ENCODE data around the gene C4A.
"Not testable (repeated sequence)": the region's sequence is repeated elsewhere in the genome, so short reads cannot be mapped to it uniquely, and the experiment has no call there.

The C4A gene

GRCh38 chr6:31958741-31959739 lies 22.8 kb upstream of the C4A start, which contains the start of the genes NELFE and SKIC2:
TSS of gene NELFE (minus strand) at chr6:31958971. CDS start at chr6:31958446, 525 bp downstream.
TSS of gene SKIC2 (plus strand) at chr6:31959175. CDS start at chr6:31959193, 18 bp downstream.
- DNase-seq (ENCODE audit: low read depth in 2 of 2): peak; percentile 93 to 94

GRCh38 chr6:31961616-31962015 lies 20.2 kb upstream of the C4A start:
- DNase-seq (ENCODE audit: low read depth in 2 of 2): no peak

DNA sequence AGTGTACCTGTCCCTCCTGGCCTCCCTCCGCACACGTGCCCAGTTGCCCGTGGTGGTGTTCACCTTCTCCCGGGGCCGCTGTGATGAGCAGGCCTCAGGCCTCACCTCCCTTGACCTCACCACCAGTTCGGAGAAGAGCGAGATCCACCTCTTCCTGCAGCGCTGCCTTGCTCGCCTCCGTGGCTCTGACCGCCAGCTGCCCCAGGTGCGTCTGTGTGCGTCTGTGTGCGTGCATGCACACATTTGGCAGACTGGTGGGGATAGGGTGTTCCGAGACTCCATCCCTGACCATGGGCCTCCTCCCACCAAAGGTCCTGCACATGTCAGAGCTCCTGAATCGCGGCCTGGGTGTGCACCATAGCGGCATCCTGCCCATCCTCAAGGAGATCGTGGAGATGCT lies 17.9 kb upstream of the C4A start:
- no peak for DNase-seq (ENCODE audit: low read depth in 2 of 2)

DNA sequence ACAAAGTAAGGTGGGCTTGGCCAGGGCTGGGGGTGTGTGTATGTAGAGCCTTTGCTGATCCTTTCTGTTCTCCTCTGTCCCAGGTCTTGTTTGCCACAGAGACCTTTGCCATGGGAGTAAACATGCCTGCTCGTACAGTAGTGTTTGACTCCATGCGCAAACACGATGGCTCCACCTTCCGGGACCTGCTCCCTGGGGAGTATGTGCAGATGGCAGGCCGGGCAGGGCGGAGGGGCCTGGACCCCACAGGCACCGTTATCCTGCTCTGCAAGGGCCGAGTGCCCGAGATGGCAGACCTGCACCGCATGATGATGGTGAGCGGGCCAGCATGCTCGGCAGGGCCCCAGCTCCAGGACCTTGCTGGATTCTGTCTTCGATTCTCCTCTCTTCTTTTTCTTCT lies 16.2 kb upstream of the C4A start:
- no peak for DNase-seq (ENCODE audit: low read depth in 2 of 2)

DNA sequence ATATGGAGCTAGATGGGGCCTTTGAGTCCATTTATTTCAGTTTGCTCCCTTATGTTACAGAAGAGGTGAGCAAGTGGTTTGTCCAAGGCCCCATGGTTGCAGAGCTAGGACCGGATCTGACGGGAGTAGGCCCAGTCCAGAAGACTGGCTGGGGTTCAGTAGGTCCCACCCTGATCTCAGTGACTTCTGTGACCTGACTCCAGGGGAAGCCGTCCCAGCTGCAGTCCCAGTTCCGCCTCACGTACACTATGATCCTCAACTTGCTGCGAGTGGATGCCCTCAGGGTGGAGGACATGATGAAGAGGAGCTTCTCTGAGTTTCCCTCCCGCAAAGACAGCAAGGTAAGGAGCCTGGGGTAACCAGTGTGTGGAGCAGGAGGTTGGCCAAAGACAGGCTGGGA lies 15.4 kb upstream of the C4A start:
- DNase-seq (ENCODE audit: low read depth in 2 of 2): no peak

DNA sequence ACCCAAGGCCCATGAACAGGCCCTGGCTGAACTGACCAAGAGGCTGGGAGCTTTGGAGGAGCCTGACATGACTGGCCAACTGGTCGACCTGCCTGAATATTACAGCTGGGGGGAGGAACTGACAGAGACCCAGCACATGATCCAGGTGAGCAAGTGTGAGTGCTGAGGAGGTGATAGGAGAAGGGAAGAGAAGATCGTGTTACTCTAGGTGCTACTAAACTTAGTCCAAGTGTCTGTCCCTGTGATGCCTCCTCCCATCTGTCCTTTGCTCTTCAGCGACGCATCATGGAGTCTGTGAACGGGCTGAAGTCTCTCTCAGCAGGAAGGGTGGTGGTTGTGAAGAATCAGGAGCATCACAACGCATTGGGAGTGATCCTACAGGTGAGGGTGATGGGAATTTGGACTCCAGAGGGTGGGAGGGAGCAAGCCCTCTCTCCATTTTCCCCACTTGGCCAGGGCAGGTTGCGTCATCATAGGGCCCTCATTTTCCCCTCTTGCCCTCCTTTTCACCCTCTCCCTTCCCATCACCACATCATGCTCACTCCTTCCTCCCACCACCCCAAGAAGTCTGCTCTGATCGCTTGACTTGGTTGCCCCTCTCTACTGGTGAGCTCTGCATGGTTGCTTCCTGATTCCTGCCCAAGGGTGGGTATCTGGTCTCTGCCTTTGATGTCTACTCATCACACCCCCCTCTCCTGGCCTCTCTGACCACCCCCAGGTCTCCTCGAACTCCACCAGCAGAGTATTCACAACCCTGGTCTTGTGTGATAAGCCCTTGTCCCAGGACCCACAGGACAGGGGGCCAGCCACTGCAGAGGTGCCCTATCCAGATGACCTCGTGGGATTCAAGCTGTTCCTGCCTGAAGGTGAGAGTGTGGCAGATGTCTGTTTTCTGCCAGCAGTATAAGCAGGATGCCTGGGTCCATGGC lies 14.6 kb upstream of the C4A start:
- DNase-seq (ENCODE audit: low read depth in 2 of 2): no peak

- no peak for DNase-seq (ENCODE audit: low read depth in 2 of 2)
These were observed 13.9 kb upstream of the C4A start for GRCh38 chr6:31967926-31968320.

DNA sequence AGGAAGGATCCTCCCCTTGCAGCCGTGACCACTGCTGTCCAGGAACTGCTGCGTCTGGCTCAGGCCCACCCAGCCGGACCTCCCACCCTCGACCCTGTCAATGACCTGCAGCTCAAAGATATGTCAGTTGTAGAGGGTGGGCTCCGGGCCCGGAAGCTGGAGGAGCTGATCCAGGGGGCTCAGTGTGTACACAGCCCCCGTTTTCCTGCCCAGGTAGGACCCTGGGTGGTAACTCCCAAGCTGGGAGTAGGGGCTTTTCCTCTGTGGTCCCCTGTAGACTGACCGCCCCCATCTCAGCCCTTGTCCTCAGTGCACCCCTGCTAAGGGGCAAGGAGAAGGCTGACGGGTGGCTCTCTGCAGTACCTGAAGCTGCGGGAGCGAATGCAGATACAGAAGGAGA lies 13.5 kb upstream of the C4A start:
- DNase-seq (ENCODE audit: low read depth in 2 of 2): no peak

DNA sequence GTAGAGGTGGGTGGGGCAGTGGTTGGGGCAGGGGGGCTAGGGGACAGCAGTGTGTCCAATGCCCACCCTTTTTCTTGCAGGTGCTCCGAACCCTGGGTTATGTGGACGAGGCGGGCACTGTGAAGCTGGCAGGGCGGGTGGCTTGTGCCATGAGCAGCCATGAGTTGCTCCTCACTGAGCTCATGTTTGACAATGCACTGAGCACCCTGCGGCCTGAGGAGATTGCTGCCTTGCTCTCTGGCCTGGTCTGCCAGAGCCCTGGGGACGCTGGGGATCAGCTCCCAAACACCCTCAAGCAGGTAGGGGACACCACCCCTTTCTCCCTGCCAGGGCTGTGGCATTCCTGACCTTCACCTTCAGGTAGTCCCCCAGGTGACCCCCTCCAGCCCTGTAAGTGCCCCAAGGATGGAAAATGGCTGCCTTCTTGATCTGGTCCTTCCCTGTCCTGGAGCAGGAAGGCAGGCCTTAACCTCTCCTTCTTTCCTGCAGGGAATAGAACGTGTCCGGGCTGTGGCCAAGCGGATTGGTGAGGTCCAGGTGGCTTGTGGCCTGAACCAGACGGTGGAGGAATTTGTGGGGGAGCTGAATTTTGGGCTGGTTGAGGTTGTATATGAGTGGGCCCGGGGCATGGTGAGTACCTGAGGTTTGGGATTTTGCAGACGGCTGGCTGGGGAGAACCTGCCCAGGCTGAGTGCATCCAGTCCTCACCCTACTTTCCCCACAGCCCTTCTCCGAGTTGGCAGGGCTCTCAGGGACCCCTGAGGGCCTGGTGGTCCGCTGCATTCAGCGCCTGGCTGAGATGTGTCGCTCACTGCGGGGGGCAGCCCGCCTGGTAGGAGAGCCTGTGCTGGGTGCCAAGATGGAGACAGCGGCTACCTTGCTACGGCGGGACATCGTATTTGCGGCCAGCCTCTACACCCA lies 12.8 kb upstream of the C4A start:
- no peak for DNase-seq (ENCODE audit: low read depth in 2 of 2)

DNA sequence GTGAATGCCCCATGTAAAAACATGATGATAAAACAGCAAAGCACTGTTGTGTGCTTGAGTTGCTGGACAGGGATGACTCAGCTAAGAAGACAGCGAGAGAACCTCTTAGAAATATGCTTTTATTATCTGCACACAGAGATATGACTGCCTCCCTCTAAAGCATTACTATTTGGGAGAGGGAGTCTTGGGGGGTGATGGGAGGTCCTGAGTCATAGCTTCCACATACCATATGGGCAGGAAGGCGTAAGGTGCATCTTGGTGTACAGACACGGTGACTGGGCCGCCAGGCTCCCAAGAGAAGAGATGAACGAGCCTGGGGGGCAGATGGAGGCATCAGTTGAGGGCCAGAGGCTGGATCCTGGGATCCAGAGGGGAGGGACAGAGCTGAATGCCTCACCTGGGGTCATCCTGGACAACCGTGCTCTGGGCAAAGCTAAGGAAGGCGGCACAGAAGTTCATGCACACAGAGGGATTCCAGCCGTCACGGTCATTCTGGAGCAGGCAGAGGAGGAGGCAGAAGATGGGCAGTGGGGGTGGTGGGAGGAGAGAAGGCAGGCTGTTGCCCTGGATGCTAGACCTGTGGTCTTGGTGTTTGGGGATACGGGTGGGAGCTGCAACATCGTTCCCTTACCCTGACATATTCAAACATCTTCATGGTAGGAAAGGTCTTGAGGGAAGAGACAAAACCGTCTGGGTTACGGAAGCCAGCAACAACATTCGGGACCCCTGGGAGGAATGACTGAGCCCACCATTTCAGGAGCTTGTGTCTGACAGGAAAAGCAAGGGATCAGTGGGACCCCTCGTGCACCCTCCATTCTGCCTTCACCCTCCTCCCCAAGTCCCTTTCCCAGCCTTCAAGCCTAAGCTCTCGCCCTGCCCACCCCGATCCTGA lies 11.9 kb upstream of the C4A start:
- no peak for DNase-seq (ENCODE audit: low read depth in 2 of 2)

- no peak for DNase-seq (ENCODE audit: low read depth in 2 of 2)
These were observed 11.1 kb upstream of the C4A start for GRCh38 chr6:31970604-31971271.

GRCh38 chr6:31971279-31971992 lies 10.4 kb upstream of the C4A start:
- DNase-seq (ENCODE audit: low read depth in 2 of 2): no peak

DNA sequence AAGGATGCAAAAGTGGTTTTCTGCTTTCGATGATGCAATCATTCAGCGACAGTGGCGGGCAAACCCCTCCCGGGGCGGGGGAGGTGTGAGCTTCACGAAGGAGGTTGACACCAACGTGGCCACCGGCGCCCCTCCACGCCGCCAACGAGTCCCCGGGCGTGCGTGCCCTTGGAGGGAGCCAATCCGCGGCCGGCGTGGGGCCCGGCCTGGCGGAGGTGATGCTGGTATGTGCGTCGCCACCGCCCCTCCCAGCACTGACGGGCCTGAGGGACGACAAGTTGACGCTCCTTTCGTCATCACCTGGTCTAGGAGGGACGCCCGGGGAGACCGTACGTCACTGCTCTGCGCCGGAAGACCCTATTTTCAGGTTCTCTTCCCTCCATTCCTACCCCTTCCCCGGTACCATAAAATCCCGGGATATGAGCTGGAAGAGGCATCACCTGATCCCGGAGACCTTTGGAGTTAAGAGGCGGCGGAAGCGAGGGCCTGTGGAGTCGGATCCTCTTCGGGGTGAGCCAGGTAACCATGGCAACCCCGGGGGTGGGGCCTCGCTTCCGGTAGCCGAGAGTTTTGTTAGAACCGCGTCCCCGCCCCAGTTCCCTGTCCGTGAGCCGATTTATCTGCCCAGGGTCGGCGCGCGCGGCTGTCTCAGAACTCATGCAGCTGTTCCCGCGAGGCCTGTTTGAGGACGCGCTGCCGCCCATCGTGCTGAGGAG lies 9.7 kb upstream of the C4A start, which contains the start of gene DXO:
Gene DXO, minus strand, starts transcription at position 146 of the 716 bp plus-strand sequence. CDS start 463 bp downstream, outside the sequence.
- DNase-seq (ENCODE audit: low read depth in 2 of 2): peak; percentile 96 to 97

DNA sequence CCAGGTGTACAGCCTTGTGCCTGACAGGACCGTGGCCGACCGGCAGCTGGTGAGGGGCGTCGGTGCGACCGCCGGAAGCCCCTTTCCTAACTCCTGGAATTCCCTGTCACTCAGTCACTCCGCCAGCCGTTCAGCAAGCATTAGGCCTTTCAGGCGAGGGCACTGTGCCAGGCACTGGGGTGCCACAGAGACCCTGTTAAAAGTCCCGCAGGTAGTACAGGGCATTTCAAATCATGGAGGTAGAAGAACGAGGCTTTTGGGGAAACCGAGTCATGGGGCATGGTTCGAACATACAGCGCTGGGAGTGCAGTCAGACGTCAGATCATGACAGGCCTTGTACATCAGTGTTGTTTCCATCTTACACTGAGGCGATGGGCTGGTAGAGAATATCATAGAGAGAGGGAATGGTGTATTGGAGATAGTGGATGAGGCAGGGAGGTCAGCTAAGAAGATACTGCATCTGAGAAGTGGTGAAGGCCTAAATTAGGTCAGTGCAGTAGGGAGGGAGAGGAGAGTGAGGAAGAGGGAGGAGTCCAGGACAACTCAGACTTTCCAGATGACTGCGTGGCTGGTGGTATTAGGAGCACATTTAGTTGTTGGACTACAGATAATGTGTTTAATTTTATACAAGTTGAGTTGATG lies 9.0 kb upstream of the C4A start:
- no peak for DNase-seq (ENCODE audit: low read depth in 2 of 2)

DNA sequence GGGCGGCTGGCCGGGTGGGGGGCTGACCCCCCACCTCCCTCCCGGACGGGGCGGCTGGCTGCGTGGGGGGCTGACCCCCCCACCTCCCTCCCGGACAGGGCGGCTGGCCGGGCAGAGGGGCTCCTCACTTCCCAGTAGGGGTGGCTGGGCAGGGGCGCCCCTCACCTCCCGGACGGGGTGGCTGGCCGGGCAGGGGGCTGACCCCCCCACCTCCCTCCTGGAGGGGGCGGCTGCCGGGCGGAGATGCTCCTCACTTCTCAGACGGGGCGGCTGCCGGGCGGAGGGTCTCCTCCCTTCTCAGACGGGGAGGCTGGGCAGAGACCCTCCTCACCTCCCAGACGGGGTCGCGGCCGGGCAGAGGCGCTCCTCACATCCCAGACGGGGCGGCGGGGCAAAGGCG lies 5.8 kb upstream of the C4A start:
- not testable (repeated sequence) for DNase-seq (ENCODE audit: low read depth in 2 of 2)

DNA sequence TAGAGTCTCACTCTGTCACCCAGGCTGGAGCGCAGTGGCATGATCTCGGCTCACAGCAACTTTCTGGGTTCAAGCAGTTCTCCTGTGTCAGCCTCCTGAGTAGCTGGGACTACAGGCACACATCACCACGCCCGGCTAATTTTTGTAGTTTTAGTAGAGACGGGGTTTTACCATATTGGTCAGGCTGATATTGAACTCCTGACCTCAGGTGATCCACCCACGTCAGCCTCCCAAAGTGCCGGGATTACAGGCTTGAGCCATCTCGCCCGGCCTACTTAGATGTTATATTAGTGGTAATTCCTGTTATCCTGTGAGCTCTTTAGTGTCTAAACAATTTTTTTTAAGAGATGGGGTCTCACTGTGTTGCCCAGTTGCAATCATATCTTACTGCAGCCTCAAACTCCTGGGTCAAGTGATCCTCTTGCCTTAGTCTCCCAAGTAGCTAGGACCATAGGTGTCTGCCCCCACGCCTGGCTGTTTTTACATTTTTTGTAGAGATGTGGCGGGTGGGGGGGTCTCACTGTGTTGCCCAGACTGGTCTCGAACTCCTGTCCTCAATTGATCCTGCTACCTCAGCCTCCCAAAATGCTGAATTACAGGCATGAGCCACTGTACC lies 3.9 kb upstream of the C4A start:
- no peak for DNase-seq (ENCODE audit: low read depth in 2 of 2)

GRCh38 chr6:31978831-31979230 lies 3.0 kb upstream of the C4A start:
- DNase-seq (ENCODE audit: low read depth in 2 of 2): no peak

Measured in fibroblast of skin of left biceps (primary cell).